HL-60 (cell line): ENCODE results near the gene MOGAT1.

Experiments
- CTCF ChIP-seq: IDR thresholded peaks from one replicate; pipeline ENCODE4 v1.5.1; 2011; ENCODE audit warnings: low read length, control low read depth, inconsistent platforms; ENCODE audit not compliant: insufficient read depth
- GABPA ChIP-seq: IDR thresholded peaks from 2 replicates; pipeline ENCODE4 v1.6.1; 2012; ENCODE audit warnings: low read depth
- POLR2AphosphoS5 ChIP-seq: IDR thresholded peaks from 2 replicates; pipeline ENCODE4 v1.6.1; 2012; ENCODE audit warnings: low read depth
- REST ChIP-seq: IDR thresholded peaks from 2 replicates; pipeline ENCODE4 v1.6.1; 2012; ENCODE audit warnings: low read depth; ENCODE audit not compliant: insufficient replicate concordance

GRCh38 chr2:222673883-222674282 lies 2.4 kb downstream of the MOGAT1 start:
- no peak for TF ChIP-seq CTCF
- TF ChIP-seq GABPA = no peak
- no peak for TF ChIP-seq POLR2AphosphoS5
- no peak for TF ChIP-seq REST
